GM19099 (cell line): ENCODE results near the gene MCM6.

Source experiments
- POLR2A ChIP-seq: IDR thresholded peaks from 3 replicates; pipeline ENCODE4 v1.6.1; 2011; ENCODE audit warnings: low read depth; ENCODE audit not compliant: insufficient read length; ENCODE audit errors: extremely low read depth

The MCM6 gene

DNA sequence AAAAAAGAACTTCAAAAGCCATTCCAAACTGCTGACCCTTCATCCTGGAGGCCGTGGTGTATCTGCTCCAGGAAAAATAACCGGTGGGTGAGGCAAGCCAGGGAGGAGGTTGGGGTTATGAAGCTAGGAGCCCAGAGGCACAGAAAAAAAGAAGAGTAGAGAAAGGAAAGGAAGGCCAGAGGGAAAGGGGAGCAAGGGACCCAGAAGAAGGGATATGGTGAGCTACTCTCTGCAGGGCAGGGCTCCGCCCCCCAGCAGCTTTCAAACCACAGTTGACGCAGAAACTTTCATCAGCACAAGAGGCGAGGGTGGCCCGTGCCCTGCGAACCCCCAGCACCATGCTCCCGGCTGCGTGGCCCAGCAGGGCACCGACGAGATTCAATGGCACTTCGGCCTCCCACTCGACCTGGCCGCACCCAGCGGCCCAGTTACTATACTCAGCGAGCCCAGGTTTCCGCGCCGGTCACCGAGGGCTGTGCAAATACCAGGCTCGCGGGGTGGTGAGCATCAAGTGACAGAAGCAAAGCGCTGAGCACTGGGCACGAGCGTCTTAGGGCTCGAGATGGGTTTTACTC lies 665 bp downstream of the MCM6 start:
- TF ChIP-seq POLR2A, result peak; percentile 60

DNA sequence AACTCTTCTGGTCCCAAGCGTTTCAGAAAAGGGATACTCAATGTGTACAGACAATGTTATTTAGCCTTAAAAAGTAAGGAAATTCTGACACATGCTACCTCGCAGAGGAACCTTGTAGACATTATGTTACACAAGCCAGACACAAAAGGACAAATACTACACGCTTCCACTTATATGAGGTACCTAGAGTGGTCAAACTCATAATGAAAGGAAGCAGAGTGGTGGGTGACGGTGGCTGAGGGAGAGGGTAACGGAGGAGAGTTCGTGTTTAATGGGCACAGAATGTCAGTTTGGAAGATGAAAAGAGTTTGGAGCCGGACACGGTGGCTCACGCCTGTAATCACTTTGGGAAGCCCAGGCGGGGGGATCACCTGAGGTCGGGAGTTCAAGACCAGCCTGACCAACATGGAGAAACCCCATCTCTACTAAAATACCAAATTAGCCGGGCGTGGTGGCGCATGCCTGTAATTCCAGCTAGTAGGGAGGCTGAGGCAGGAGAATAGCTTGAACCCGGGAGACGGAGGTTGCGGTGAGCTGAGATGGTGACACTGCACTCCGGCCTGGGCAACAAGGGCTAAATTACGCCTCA lies 1.4 kb downstream of the MCM6 start:
- no peak for TF ChIP-seq POLR2A

DNA sequence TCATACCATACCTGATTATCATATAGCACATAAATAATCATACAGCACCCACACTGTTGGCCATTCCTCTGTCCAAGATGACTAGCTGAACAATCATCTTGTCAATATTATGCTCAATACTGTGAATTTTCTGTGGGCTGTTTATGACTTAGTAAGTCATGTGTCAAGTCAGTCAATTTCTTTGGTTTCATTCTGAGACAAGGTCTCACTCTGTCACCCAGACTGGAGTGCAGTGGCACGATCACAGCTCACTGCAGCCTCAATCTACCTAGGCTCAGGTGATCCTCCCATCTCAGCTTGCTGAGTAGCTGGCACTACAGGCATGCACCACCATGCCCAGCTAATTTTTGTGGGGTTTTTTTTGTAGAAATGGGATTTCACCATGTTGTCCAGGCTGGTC lies 5.7 kb downstream of the MCM6 start:
- TF ChIP-seq POLR2A, result no peak

DNA sequence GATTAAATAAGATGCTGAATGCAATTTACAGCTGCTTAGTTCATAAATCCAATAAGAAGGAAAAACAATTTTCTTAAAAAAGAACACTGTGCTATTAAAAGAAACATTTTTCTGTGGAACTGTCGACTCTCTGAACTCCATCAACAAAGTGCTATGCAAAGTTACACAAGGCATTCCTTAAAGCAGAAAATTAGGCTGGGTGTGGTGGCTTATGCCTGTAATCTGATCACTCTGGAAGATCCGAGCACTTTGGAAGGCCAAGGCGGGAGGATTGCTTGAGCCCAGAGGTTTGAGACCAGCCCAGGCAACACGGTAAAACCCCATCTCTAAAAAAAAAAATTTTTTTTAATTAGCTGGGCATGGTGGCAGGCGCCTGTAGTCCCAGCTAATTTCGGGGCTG lies 13.0 kb downstream of the MCM6 start:
- no peak for TF ChIP-seq POLR2A

DNA sequence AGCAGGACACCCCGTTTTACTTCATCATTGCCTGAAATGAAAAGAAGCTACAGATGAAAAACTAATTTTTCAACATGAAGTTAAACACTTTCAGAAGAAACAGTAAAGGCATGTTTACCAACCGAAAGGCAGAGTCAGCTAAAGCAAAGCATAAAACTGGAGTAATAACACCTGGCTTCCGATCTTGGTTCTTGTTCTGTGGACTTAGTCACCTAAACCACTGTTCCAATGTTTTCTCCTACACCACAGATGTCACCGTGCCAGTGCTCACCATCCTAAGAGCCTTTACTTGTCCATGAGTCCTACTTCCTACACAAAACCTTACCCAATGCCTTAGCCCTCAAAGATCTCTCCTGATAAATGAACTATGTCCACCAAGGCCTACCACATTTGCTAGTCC lies 13.5 kb downstream of the MCM6 start:
- no peak for TF ChIP-seq POLR2A

DNA sequence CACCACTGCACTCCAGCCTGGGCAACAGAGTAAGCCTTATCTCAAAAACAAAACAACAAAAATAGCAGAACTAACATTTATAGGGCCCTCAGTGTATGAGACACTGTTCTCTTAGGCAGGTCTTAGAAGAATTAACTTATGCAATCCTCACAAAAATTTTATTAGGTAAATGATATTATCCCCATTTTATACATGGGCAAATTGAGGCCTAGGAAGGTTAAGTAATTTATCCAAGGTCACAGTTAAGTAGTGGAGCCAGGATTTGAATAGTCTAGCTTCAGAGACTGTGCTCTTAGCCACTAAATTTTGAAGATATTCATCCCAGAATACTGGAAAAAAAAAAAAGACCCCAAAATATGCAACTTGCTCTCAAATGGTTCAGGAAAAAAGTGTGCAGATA lies 22.8 kb downstream of the MCM6 start:
- no peak for TF ChIP-seq POLR2A

DNA sequence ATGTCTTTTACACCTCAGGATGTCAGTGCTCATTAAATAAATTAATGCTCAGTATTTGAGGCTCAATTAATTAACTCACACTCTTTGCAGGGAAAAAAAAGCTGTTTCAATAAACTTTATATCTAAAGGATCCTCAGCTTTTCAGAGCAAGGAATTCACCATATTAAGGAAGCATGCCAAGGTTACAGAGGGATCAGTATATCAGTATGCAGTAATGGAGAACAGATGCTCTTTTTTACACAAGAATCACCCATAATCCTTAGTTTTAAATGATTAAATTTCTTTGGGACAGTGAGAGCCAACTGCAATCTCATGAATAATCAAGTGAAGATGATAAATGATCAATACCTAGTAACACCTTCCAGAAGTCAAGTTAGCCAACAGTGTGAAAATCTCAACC lies 24.4 kb downstream of the MCM6 start:
- TF ChIP-seq POLR2A, result no peak

DNA sequence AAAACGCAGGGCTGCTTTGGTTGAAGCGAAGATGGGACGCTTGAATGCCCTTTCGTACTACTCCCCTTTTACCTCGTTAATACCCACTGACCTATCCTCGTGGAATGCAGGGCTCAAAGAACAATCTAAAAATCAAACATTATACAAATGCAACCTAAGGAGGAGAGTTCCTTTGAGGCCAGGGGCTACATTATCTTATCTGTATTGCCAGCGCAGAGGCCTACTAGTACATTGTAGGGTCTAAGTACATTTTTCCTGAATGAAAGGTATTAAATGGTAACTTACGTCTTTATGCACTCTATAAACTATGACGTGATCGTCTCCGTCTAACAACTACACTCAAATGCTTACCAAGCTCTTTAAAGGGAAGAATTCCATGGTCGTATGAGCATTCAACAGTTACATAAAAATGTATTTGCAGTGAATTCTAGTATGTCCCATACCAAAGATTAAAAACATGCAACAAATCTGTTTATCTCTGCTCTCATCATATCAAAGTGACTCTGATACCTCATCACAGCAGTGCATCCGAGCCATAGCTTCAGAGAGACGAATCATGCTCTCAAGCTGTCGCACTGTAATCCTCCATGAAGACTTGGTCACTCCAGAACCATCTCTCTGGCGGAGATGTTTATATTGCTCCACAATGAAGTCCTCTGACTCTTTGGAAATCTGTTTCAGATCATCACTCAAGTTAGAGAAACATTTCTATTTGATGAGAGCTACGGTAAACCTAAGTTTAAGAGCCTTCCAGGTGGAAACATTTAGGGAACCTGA lies 25.2 kb downstream of the MCM6 start:
- no peak for TF ChIP-seq POLR2A

DNA sequence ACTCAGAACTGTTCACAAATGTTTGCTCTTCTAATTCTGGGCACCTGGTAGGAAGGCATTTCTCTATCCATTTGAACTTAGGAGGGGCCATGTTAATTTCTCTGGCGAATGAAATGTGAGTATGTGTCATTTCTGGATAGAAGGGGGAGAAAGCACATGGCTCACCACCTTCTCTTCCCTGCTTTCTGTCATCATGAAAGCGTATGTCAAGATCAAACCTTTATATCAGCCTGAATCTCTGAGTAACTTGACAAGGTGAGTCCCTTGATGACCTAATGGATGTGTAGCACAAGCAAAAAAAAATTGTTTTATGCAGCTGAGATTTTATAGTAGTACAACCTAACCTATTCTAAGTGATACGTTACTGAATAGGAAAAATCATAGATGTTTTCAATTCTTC lies 27.2 kb downstream of the MCM6 start:
- TF ChIP-seq POLR2A, result no peak

DNA sequence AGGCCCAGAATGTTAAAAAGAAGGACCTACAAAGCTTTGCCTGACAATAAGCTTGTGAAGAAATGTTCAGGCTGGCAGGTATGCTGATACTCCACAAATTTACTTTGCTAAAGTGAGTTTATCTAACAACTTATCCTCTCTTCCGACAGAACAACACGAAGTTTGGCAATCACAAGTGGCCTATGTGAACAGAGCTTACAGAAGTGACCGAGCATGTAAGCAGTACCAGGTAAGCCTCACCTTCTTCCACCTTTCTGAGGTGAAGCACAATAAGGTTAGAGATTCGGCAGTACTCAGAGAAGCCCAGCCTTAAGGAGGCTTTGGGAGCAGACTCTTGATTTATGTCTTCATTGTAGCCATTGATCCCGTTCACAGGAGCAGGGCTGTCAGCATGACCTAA lies 30.2 kb downstream of the MCM6 start:
- TF ChIP-seq POLR2A, result no peak

DNA sequence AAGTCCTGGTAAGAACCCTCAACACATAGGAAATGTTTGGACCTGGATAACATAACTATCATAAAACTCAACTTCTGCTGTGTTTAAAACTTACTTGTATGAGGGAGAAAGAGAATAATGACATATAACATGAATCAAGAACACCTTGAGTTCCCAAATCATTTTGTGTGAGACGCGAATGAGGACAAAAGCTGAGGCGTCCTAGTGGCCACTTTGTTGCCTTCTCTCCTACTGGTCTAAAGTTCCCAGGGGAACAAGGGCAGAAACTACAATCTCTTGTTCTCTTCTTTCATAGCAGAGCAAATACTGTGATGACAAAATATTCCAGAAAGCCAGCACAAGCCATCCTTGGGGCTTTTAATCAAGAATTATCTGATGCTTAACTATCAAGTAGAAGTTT lies 31.0 kb downstream of the MCM6 start:
- no peak for TF ChIP-seq POLR2A

DNA sequence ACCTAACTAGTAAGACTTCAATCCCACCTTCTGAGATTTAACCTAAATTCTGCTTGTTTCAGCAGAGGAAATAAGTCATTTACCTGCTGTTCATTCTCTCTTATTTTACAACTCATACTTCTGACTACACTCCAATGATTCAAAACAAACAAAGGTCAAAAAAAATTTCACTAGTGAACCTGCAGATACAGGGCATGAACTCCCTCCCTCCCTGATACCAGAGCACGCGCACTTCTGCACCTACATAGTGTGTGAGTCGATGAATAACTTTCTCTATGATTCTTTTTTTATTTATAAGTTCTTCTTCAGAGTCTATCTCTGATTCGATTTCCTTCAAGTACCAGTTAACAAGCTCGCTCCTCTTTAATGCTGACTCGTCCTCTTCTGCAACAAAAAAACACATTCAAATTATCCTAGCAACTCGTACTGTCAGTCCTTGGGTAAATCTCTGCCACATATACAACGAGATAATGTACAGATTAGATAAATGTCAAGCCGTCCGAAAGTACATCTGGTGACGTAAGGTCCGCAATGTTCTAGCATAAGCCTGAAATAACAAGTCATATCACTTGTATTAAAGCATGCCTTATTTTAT lies 31.8 kb downstream of the MCM6 start:
- TF ChIP-seq POLR2A, result no peak

DNA sequence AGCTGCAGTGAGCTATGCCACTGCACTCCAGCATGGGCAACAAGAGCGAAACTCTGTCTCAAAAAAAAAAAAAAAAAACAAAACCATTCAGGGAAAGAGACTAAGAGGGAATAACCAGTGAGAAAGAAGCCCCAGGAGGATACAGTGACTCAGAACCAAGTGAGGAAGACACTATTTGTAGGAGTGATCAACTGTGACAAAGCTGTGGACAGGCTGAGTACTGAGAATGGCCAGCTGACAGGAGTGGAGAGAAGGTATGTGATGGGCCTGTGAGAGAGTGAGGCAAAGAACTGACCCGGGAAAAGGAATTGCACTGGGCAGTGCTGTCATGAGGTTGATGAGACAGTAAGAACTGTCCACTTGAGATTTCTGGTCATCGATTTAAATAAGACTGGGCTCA lies 32.6 kb downstream of the MCM6 start:
- no peak for TF ChIP-seq POLR2A

DNA sequence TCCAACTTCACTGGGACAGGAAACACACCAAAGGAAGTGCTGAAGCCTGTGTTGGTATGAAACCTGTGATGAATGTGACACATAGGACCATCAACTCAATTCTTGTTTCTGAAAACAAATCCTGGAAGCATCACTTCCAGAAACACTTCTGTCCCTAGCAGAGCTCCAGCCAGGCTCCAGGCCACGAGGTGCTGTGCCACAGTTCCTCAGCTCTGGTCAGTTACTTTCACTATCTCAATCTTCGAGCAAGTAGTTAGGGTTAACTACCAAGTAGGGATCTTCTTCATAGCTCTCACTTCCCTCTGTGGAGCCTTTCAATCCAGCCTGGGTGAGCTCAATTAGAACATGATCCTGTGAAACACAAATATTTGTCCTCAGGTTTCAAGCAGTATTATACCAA lies 35.6 kb downstream of the MCM6 start:
- no peak for TF ChIP-seq POLR2A

DNA sequence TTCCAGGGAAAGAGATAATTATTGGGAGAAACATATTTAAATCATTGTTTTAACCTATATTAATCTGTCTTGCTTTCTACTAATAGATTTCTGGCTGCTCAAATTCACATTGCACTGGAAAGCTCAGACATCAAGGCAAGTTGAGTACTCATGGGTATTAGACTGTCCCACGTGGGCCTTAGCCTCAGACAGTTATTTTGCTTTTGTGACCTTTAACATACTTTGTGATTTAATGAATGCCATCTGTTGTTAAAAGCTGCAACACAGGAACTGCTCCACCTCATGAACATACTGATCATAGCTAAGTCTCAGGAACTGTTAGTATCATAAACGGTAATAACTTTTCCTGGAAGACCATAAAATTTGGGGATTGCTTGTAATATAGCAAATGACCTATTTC lies 36.5 kb downstream of the MCM6 start:
- TF ChIP-seq POLR2A, result no peak

DNA sequence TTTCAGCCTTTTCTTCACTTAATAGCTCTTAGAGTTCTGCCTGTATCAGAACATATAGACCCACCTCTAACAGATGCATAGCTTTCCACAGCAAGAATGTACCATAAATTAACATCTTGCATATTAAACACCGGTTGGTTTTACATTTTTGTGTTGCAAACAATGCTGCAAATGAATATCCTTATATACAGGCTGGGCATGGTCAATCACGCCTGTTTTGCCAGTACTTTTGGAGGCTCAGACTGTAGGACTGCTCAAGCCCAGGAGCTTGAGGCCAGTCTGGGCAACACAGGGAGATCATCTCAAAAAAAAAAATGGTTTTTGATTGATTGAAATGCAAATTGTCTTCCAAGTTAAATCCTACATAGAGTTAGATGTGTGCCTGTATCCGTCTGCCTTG lies 37.7 kb downstream of the MCM6 start:
- TF ChIP-seq POLR2A, result no peak
